GM12891 (cell line): Measurements from ENCODE around the gene TAF11L11.
"Not testable (repeated sequence)": the region's sequence is repeated elsewhere in the genome, so short reads cannot be mapped to it uniquely, and the experiment has no call there.

Source experiments
- PAX5 ChIP-seq: IDR thresholded peaks from 2 replicates; pipeline ENCODE4 v1.6.1; 2011; ENCODE audit warnings: low read length, moderate library complexity, mild to moderate bottlenecking; ENCODE audit not compliant: insufficient read depth, severe bottlenecking
- POLR2A ChIP-seq: IDR thresholded peaks from 2 replicates; pipeline ENCODE4 v1.6.1; 2011; ENCODE audit warnings: low read depth, low read length, control low read depth
- POLR2AphosphoS5 ChIP-seq: IDR thresholded peaks from 2 replicates; pipeline ENCODE4 v1.6.1; 2011; ENCODE audit warnings: low read depth, low read length, control low read depth
- POU2F2 ChIP-seq: IDR thresholded peaks from 2 replicates; pipeline ENCODE4 v1.6.1; 2011; ENCODE audit warnings: low read depth, mild to moderate bottlenecking, control low read depth, low read length, moderate library complexity
- TAF1 ChIP-seq: IDR thresholded peaks from 2 replicates; pipeline ENCODE4 v1.6.1; 2011; ENCODE audit warnings: low read depth, low read length, control low read depth

DNA sequence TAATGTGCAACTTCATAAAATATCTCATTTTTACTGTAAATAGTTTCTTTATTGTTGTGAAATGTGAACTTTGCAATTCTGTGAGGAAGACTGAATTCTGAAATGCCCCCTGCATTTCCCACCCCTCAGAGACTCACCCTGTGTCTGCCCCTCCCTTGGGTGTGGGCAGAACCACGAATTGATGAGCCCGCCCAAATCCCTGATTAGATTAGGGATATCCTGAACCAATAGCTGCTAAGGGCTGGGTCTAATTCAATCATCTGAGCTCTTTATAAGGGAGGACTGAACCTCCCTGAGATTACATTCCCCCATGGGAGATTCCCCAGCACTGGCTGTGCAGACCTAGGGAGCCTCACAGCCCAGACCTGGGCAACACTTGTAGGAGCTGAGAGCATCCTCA is 6.1 kb downstream of the TAF11L11 start, which contains the start of gene TAF11L12:
- not testable (repeated sequence) for TF ChIP-seq TAF1, POLR2AphosphoS5, PAX5, POU2F2, POLR2A
